OCI-LY1 (cell line): Measurements from ENCODE around the gene RNU2-63P.

ENCODE experiments used
- EZH2 ChIP-seq: fragments of 200-600 bp; sonication (generic), shearing (Covaris generic); IDR thresholded peaks from 2 replicates; pipeline ENCODE4 v1.8.0; 2017; ENCODE audit warnings: borderline replicate concordance, mixed run types, mild to moderate bottlenecking, antibody characterized with exemption, low read length, moderate library complexity, mixed read lengths
- TF ChIP-seq, protein P1 (sequence below): fragments of 200-600 bp; sonication (generic), shearing (Covaris generic); IDR thresholded peaks from 2 replicates; pipeline ENCODE4 v1.5.1; 2017; ENCODE audit warnings: mild to moderate bottlenecking, antibody characterized with exemption, low read length, moderate library complexity, mixed read lengths

GRCh38 chr2:88054782-88055370 is 38.5 kb upstream of the RNU2-63P start:
- TF ChIP-seq, protein P1, sequence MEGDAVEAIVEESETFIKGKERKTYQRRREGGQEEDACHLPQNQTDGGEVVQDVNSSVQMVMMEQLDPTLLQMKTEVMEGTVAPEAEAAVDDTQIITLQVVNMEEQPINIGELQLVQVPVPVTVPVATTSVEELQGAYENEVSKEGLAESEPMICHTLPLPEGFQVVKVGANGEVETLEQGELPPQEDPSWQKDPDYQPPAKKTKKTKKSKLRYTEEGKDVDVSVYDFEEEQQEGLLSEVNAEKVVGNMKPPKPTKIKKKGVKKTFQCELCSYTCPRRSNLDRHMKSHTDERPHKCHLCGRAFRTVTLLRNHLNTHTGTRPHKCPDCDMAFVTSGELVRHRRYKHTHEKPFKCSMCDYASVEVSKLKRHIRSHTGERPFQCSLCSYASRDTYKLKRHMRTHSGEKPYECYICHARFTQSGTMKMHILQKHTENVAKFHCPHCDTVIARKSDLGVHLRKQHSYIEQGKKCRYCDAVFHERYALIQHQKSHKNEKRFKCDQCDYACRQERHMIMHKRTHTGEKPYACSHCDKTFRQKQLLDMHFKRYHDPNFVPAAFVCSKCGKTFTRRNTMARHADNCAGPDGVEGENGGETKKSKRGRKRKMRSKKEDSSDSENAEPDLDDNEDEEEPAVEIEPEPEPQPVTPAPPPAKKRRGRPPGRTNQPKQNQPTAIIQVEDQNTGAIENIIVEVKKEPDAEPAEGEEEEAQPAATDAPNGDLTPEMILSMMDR: no peak
- no peak for TF ChIP-seq EZH2
